ENCODE data around the gene TESK2.
"Not testable (repeated sequence)": the region's sequence is repeated elsewhere in the genome, so short reads cannot be mapped to it uniquely, and the experiment has no call there.

TESK2 gene

GRCh38 chr1:45360981-45361380, 130.0 kb downstream of the TESK2 start:
- not testable (repeated sequence) for H3K36me3 ChIP-seq (ENCODE audit: insufficient read depth, low read length); H3K4me1 ChIP-seq (ENCODE audit: control insufficient read depth, insufficient read depth, low read length); H3K27me3 ChIP-seq (ENCODE audit: control insufficient read depth, insufficient read depth, low read length); H3K9me3 ChIP-seq (replicated peaks; ENCODE audit: low read length); H3K4me3 ChIP-seq (ENCODE audit: low read length)
- H3K9ac ChIP-seq (ENCODE audit: low read depth, low read length) = peak overlapping the region; percentile 50
- peak overlapping the region; percentile 72 for H3K4me2 ChIP-seq (ENCODE audit: low read length)

- Histone ChIP-seq H3K27me3 (ENCODE audit: control insufficient read depth, insufficient read depth, low read length) (no peaks in the 10 kb centered on the region), H3K4me1 (ENCODE audit: control insufficient read depth, insufficient read depth, low read length) (peaks cover 7% of the 10 kb centered on the region), H3K36me3 (ENCODE audit: insufficient read depth, low read length) (no peaks in the 10 kb centered on the region), H3K9me3 (replicated peaks; ENCODE audit: low read length) (no peaks in the 10 kb centered on the region), H3K9ac (ENCODE audit: low read depth, low read length) (peak overlapping the region; percentile 53), H3K4me3 (ENCODE audit: low read length) (peak overlapping the region; percentile 31), H3K4me2 (ENCODE audit: low read length) (peak overlapping the region; percentile 72)
Observed at GRCh38 chr1:45359882-45360513, 131.0 kb downstream of the TESK2 start.

- Histone ChIP-seq H3K4me3 (ENCODE audit: low read length) (no peak overlapping the region), H3K4me2 (ENCODE audit: low read length) (no peak overlapping the region), H3K27me3 (ENCODE audit: control insufficient read depth, insufficient read depth, low read length) (no peaks in the 10 kb centered on the region), H3K9me3 (replicated peaks; ENCODE audit: low read length) (no peaks in the 10 kb centered on the region), H3K9ac (ENCODE audit: low read depth, low read length) (no peak overlapping the region), H3K4me1 (ENCODE audit: control insufficient read depth, insufficient read depth, low read length) (peaks cover 7% of the 10 kb centered on the region), H3K36me3 (ENCODE audit: insufficient read depth, low read length) (no peaks in the 10 kb centered on the region)
Observed at GRCh38 chr1:45356186-45356585, 134.8 kb downstream of the TESK2 start.

- Histone ChIP-seq H3K9ac (ENCODE audit: low read depth, low read length) (no peak overlapping the region), H3K4me1 (ENCODE audit: control insufficient read depth, insufficient read depth, low read length) (peaks cover 7% of the 10 kb centered on the region), H3K4me3 (ENCODE audit: low read length) (no peak overlapping the region), H3K9me3 (replicated peaks; ENCODE audit: low read length) (no peaks in the 10 kb centered on the region), H3K27me3 (ENCODE audit: control insufficient read depth, insufficient read depth, low read length) (no peaks in the 10 kb centered on the region), H3K36me3 (ENCODE audit: insufficient read depth, low read length) (no peaks in the 10 kb centered on the region), H3K4me2 (ENCODE audit: low read length) (no peak overlapping the region)
Observed at GRCh38 chr1:45355683-45356082, 135.3 kb downstream of the TESK2 start.

GRCh38 chr1:45354838-45355237, 136.1 kb downstream of the TESK2 start:
- H3K36me3 ChIP-seq (ENCODE audit: insufficient read depth, low read length) = no peaks in the 10 kb centered on the region
- H3K4me3 ChIP-seq (ENCODE audit: low read length) = no peak overlapping the region

GRCh38 chr1:45353685-45354084, 137.3 kb downstream of the TESK2 start:
- no peak overlapping the region for H3K4me3 ChIP-seq (ENCODE audit: low read length)

More at GRCh38 chr1:45354838-45355237, 136.1 kb downstream of the TESK2 start:
- Histone ChIP-seq H3K4me1 (ENCODE audit: control insufficient read depth, insufficient read depth, low read length) (peaks cover under 1% of the 10 kb centered on the region), H3K4me2 (ENCODE audit: low read length) (no peak overlapping the region), H3K27me3 (ENCODE audit: control insufficient read depth, insufficient read depth, low read length) (no peaks in the 10 kb centered on the region), H3K9ac (ENCODE audit: low read depth, low read length) (no peak overlapping the region), H3K9me3 (replicated peaks; ENCODE audit: low read length) (no peaks in the 10 kb centered on the region)

GRCh38 chr1:45351508-45351907, 139.5 kb downstream of the TESK2 start:
- Histone ChIP-seq H3K4me1 (ENCODE audit: control insufficient read depth, insufficient read depth, low read length) (peaks cover 8% of the 10 kb centered on the region), H3K36me3 (ENCODE audit: insufficient read depth, low read length) (no peaks in the 10 kb centered on the region), H3K9ac (ENCODE audit: low read depth, low read length) (no peak overlapping the region), H3K4me3 (ENCODE audit: low read length) (no peak overlapping the region), H3K27me3 (ENCODE audit: control insufficient read depth, insufficient read depth, low read length) (no peaks in the 10 kb centered on the region), H3K9me3 (replicated peaks; ENCODE audit: low read length) (no peaks in the 10 kb centered on the region), H3K4me2 (ENCODE audit: low read length) (no peak overlapping the region)

More at GRCh38 chr1:45353685-45354084, 137.3 kb downstream of the TESK2 start:
- Histone ChIP-seq H3K9ac (ENCODE audit: low read depth, low read length) (no peak overlapping the region), H3K36me3 (ENCODE audit: insufficient read depth, low read length) (no peaks in the 10 kb centered on the region), H3K4me2 (ENCODE audit: low read length) (no peak overlapping the region), H3K4me1 (ENCODE audit: control insufficient read depth, insufficient read depth, low read length) (no peaks in the 10 kb centered on the region), H3K27me3 (ENCODE audit: control insufficient read depth, insufficient read depth, low read length) (no peaks in the 10 kb centered on the region), H3K9me3 (replicated peaks; ENCODE audit: low read length) (no peaks in the 10 kb centered on the region)

- Histone ChIP-seq H3K27me3 (ENCODE audit: control insufficient read depth, insufficient read depth, low read length) (no peaks in the 10 kb centered on the region), H3K4me2 (ENCODE audit: low read length) (no peak overlapping the region), H3K4me3 (ENCODE audit: low read length) (no peak overlapping the region), H3K9me3 (replicated peaks; ENCODE audit: low read length) (no peaks in the 10 kb centered on the region), H3K36me3 (ENCODE audit: insufficient read depth, low read length) (peaks cover 7% of the 10 kb centered on the region), H3K9ac (ENCODE audit: low read depth, low read length) (no peak overlapping the region), H3K4me1 (ENCODE audit: control insufficient read depth, insufficient read depth, low read length) (peaks cover 8% of the 10 kb centered on the region)
Observed at GRCh38 chr1:45348966-45349677, 141.8 kb downstream of the TESK2 start.

GRCh38 chr1:45348609-45348965, 142.4 kb downstream of the TESK2 start:
- no peak overlapping the region for H3K9ac ChIP-seq (ENCODE audit: low read depth, low read length)
- H3K27me3 ChIP-seq (ENCODE audit: control insufficient read depth, insufficient read depth, low read length) = no peaks in the 10 kb centered on the region
- H3K4me3 ChIP-seq (ENCODE audit: low read length) = no peak overlapping the region
- peaks cover 8% of the 10 kb centered on the region for H3K4me1 ChIP-seq (ENCODE audit: control insufficient read depth, insufficient read depth, low read length)
- H3K36me3 ChIP-seq (ENCODE audit: insufficient read depth, low read length) = peaks cover 12% of the 10 kb centered on the region
- no peaks in the 10 kb centered on the region for H3K9me3 ChIP-seq (replicated peaks; ENCODE audit: low read length)
- H3K4me2 ChIP-seq (ENCODE audit: low read length) = no peak overlapping the region

- Histone ChIP-seq H3K9ac (ENCODE audit: low read depth, low read length) (no peak overlapping the region), H3K4me2 (ENCODE audit: low read length) (no peak overlapping the region), H3K4me3 (ENCODE audit: low read length) (no peak overlapping the region), H3K9me3 (replicated peaks; ENCODE audit: low read length) (no peaks in the 10 kb centered on the region), H3K36me3 (ENCODE audit: insufficient read depth, low read length) (peaks cover 18% of the 10 kb centered on the region), H3K27me3 (ENCODE audit: control insufficient read depth, insufficient read depth, low read length) (no peaks in the 10 kb centered on the region), H3K4me1 (ENCODE audit: control insufficient read depth, insufficient read depth, low read length) (peaks cover 8% of the 10 kb centered on the region)
Observed at GRCh38 chr1:45348020-45348419, 142.9 kb downstream of the TESK2 start.

- Histone ChIP-seq H3K9me3 (replicated peaks; ENCODE audit: low read length) (no peaks in the 10 kb centered on the region), H3K4me2 (ENCODE audit: low read length) (no peak overlapping the region), H3K27me3 (ENCODE audit: control insufficient read depth, insufficient read depth, low read length) (no peaks in the 10 kb centered on the region), H3K4me3 (ENCODE audit: low read length) (no peak overlapping the region), H3K4me1 (ENCODE audit: control insufficient read depth, insufficient read depth, low read length) (peaks cover 8% of the 10 kb centered on the region), H3K36me3 (ENCODE audit: insufficient read depth, low read length) (peaks cover 31% of the 10 kb centered on the region), H3K9ac (ENCODE audit: low read depth, low read length) (no peak overlapping the region)
Observed at GRCh38 chr1:45346473-45346872, 144.5 kb downstream of the TESK2 start.

- Histone ChIP-seq H3K9ac (ENCODE audit: low read depth, low read length) (no peak overlapping the region), H3K4me2 (ENCODE audit: low read length) (no peak overlapping the region), H3K36me3 (ENCODE audit: insufficient read depth, low read length) (peaks cover 31% of the 10 kb centered on the region), H3K27me3 (ENCODE audit: control insufficient read depth, insufficient read depth, low read length) (no peaks in the 10 kb centered on the region), H3K4me3 (ENCODE audit: low read length) (no peak overlapping the region), H3K4me1 (ENCODE audit: control insufficient read depth, insufficient read depth, low read length) (peaks cover 17% of the 10 kb centered on the region), H3K9me3 (replicated peaks; ENCODE audit: low read length) (no peaks in the 10 kb centered on the region)
Observed at GRCh38 chr1:45345014-45345413, 145.9 kb downstream of the TESK2 start.
